HCT116 (cell line): ENCODE results near the gene REG1B. TPM values are rescaled to one million over a fixed set of nuclear protein-coding genes. Genes with fewer than 3 reads are reported as not detected.

Source experiments
- ATAC-seq: fragments of 200-7000 bp; cut with Tn5 transposase; 2 replicates; pipeline ENCODE4 v1.9.1; 2020; ENCODE audit warnings: mild to moderate bottlenecking, moderate library complexity
- BruUV-seq: library from RNA; stranded (reverse); fragments of 400-500 nt; replicated peaks from 2 replicates; lab custom pipeline; 2021; lab: Mats Ljungman, UMichigan
- CTCF ChIA-PET: fragments of 300-600 bp; sonication (Branson Sonifier 250); formaldehyde crosslinking; loops from one replicate; lab custom pipeline; 2021; ENCODE audit warnings: antibody characterized with exemption; lab: Charles Lee
- POLR2A ChIA-PET: fragments of 300-600, 350-600 bp; sonication (Branson Sonifier 250); formaldehyde crosslinking; loops from one replicate; lab custom pipeline; 2021; ENCODE audit warnings: antibody characterized with exemption; lab: Charles Lee
- RAD21 ChIA-PET, 2 experiments: fragments of 300-600 bp; sonication (Branson Sonifier 250); formaldehyde crosslinking; loops; one replicate each; lab custom pipeline; 2023; ENCODE audit warnings: low total read pairs in 2 of 2; ENCODE audit not compliant: uncharacterized antibody in 2 of 2, unreplicated experiment in 2 of 2, low non-redundant PET in 1 of 2; lab: Charles Lee
- DNase-seq: peaks from one replicate; pipeline ENCODE4 v3.0.0-alpha.2; 2010; ENCODE audit warnings: low read depth, low spot score
- H2AFZ ChIP-seq: fragments of 200-600 bp; shearing (Covaris generic), sonication (generic); 2 replicates; pipeline ENCODE4 v1.6.1; 2017; ENCODE audit warnings: low read depth, mixed run types, mixed read lengths, antibody characterized with exemption, low read length; ENCODE audit not compliant: poor library complexity, severe bottlenecking
- H3K27ac ChIP-seq: 2 replicates; pipeline ENCODE4 v1.5.1; 2012; ENCODE audit warnings: low read depth, low read length
- H3K27me3 ChIP-seq: fragments of 200-600 bp; sonication (generic); 2 replicates; pipeline ENCODE4 v1.6.1; 2016; ENCODE audit warnings: mixed run types, low read length, mixed read lengths; ENCODE audit not compliant: insufficient read depth
- H3K36me3 ChIP-seq, 2 experiments: fragments of 200-500 bp in 1 of 2; fragments of 200-600 bp in 1 of 2; sonication (Bioruptor generic) in 1 of 2; sonication (generic) in 1 of 2; 2 replicates each; pipeline versions ENCODE4 v1.5.1 to v1.6.1; 2014 to 2016; ENCODE audit warnings: low read length in 2 of 2, inconsistent platforms in 1 of 2, mixed read lengths in 1 of 2, mixed run types in 1 of 2; ENCODE audit not compliant: insufficient read depth in 2 of 2, control insufficient read depth in 1 of 2
- H3K4me1 ChIP-seq, 2 experiments: fragments of 200-600 bp in 1 of 2; sonication (generic) in 1 of 2; 2 replicates each; pipeline versions ENCODE4 v1.5.1 to v1.6.1; 2012 to 2017; ENCODE audit warnings: low read length in 2 of 2, inconsistent platforms in 1 of 2, mild to moderate bottlenecking in 1 of 2, mixed read lengths in 1 of 2, mixed run types in 1 of 2, moderate library complexity in 1 of 2; ENCODE audit not compliant: insufficient read depth in 2 of 2, control insufficient read depth in 1 of 2
- H3K4me2 ChIP-seq: fragments of 200-600 bp; sonication (generic); 2 replicates; pipeline ENCODE4 v1.6.1; 2017; ENCODE audit warnings: mixed run types, low read length, mixed read lengths
- H3K4me3 ChIP-seq, 2 experiments: fragments of 200-600 bp in 1 of 2; sonication (generic) in 1 of 2; replicated peaks in 1 of 2; 2 replicates each; pipeline ENCODE4 v1.5.1; 2011 to 2016; ENCODE audit warnings: low read length in 2 of 2, control low read depth in 1 of 2, low read depth in 1 of 2, mild to moderate bottlenecking in 1 of 2, mixed read lengths in 1 of 2, mixed run types in 1 of 2
- H3K79me2 ChIP-seq: fragments of 200-600 bp; sonication (generic); 2 replicates; pipeline ENCODE4 v1.6.1; 2017; ENCODE audit warnings: mild to moderate bottlenecking, mixed run types, low read length, moderate library complexity, mixed read lengths; ENCODE audit not compliant: insufficient read depth
- H3K9ac ChIP-seq: fragments of 200-600 bp; sonication (generic); 2 replicates; pipeline ENCODE4 v1.6.1; 2016; ENCODE audit warnings: low read length, mixed read lengths
- H3K9me2 ChIP-seq: fragments of 200-600 bp; sonication (generic), shearing (Covaris generic); 2 replicates; pipeline ENCODE4 v1.6.1; 2017; ENCODE audit warnings: mixed run types, mild to moderate bottlenecking, moderate library complexity; ENCODE audit not compliant: insufficient read depth
- H3K9me3 ChIP-seq, 2 experiments: fragments of 200-500 bp in 1 of 2; fragments of 200-600 bp in 1 of 2; sonication (Bioruptor generic) in 1 of 2; sonication (generic) in 1 of 2; 2 replicates each; pipeline ENCODE4 v1.6.1; 2014 to 2017; ENCODE audit warnings: low read length in 2 of 2, mixed read lengths in 2 of 2, inconsistent platforms in 1 of 2, low read depth in 1 of 2, mild to moderate bottlenecking in 1 of 2, mixed run types in 1 of 2, moderate library complexity in 1 of 2; ENCODE audit not compliant: control insufficient read depth in 1 of 2, insufficient read depth in 1 of 2
- H4K20me1 ChIP-seq: fragments of 200-600 bp; sonication (generic), shearing (Covaris generic); 2 replicates; pipeline ENCODE4 v1.6.1; 2017; ENCODE audit warnings: mixed run types, mild to moderate bottlenecking, moderate library complexity; ENCODE audit not compliant: insufficient read depth
- CBX3 ChIP-seq: IDR thresholded peaks from 2 replicates; pipeline ENCODE4 v1.6.1; 2012; ENCODE audit warnings: low read depth
- EGR1 ChIP-seq: IDR thresholded peaks from 2 replicates; pipeline ENCODE4 v1.6.1; 2012; ENCODE audit warnings: low read depth
- ELF1 ChIP-seq: IDR thresholded peaks from 2 replicates; pipeline ENCODE4 v1.6.1; 2012; ENCODE audit warnings: low read depth, borderline replicate concordance
- EZH2 ChIP-seq: fragments of 200-600 bp; sonication (generic); IDR thresholded peaks from 2 replicates; pipeline ENCODE4 v1.6.1; 2017; ENCODE audit warnings: antibody characterized with exemption, mixed run types
- EZH2phosphoT487 ChIP-seq: fragments of 200-600 bp; IDR thresholded peaks from 2 replicates; pipeline ENCODE4 v1.6.1; 2018; ENCODE audit warnings: antibody characterized with exemption, borderline replicate concordance
- JUND ChIP-seq: IDR thresholded peaks from 2 replicates; pipeline ENCODE4 v1.6.1; 2012
- MAX ChIP-seq: IDR thresholded peaks from 2 replicates; pipeline ENCODE4 v1.6.1; 2012
- POLR2A ChIP-seq: IDR thresholded peaks from 2 replicates; pipeline ENCODE4 v1.7.0; 2011; ENCODE audit warnings: borderline replicate concordance; ENCODE audit not compliant: insufficient read depth, insufficient read length; ENCODE audit errors: extremely low read depth
- POLR2AphosphoS5 ChIP-seq: IDR thresholded peaks from 2 replicates; pipeline ENCODE4 v1.6.1; 2011; ENCODE audit warnings: mild to moderate bottlenecking, low read depth, low read length, moderate library complexity
- RAD21 ChIP-seq: IDR thresholded peaks from 2 replicates; pipeline ENCODE4 v1.6.1; 2012; ENCODE audit warnings: low read depth, mild to moderate bottlenecking
- REST ChIP-seq: IDR thresholded peaks from 2 replicates; pipeline ENCODE4 v1.6.1; 2012; ENCODE audit warnings: low read depth
- SP1 ChIP-seq: IDR thresholded peaks from 2 replicates; pipeline ENCODE4 v1.6.1; 2012; ENCODE audit warnings: low read depth
- TCF7L2 ChIP-seq: IDR thresholded peaks from 2 replicates; pipeline ENCODE4 v1.7.0; 2011; ENCODE audit warnings: borderline replicate concordance, inconsistent platforms; ENCODE audit not compliant: insufficient read depth, insufficient read length; ENCODE audit errors: extremely low read depth
- YY1 ChIP-seq: IDR thresholded peaks from 2 replicates; pipeline ENCODE4 v1.6.1; 2011; ENCODE audit warnings: low read length, low read depth, moderate library complexity, mild to moderate bottlenecking; ENCODE audit not compliant: insufficient replicate concordance; ENCODE audit errors: extremely low read depth
- intact Hi-C: fragments of 100-400 bp; cut with micrococcal nuclease; formaldehyde crosslinking; loops from 2 replicates; pipeline ENCODE4 v1.10.0; 2022
- total RNA-seq: library from RNA; stranded (reverse); gene quantifications from one replicate; pipeline ENCODE4 v1.2.1, GENCODE V29; 2021; ENCODE audit not compliant: unreplicated experiment

Gene REG1B
- total RNA-seq, 1 experiment from 2014 or later: 4.2 TPM

- H3K9me2 ChIP-seq: no peaks in the 10 kb centered on the region
- no peak overlapping the region for H3K27ac ChIP-seq
- CTCF ChIA-PET: no interaction called here
- H2AFZ ChIP-seq: no peak overlapping the region
- no peak for DNase-seq
- RAD21 ChIA-PET: no interaction called here
- H3K36me3 ChIP-seq: no peaks in the 10 kb centered on the region
- H3K79me2 ChIP-seq: no peaks in the 10 kb centered on the region
- H3K4me1 ChIP-seq: no peaks in the 10 kb centered on the region
- no peak for TF ChIP-seq TCF7L2
- no peak for ATAC-seq
- no peak overlapping the region for H3K4me3 ChIP-seq
- no TSS peak for BruUV-seq
- no peaks in the 10 kb centered on the region for H4K20me1 ChIP-seq
- H3K9me3 ChIP-seq: peaks cover 3 to 5% of the 10 kb centered on the region in 2 experiments; a peak in 2 of 4 replicates
- no peak overlapping the region for H3K9ac ChIP-seq
- no peak overlapping the region for H3K4me2 ChIP-seq
- no peaks in the 10 kb centered on the region for H3K27me3 ChIP-seq
- POLR2A ChIA-PET: no interaction called here
- intact Hi-C loops: no loop called here
Measured at GRCh38 chr2:79101024-79101423, 13.2 kb upstream of the REG1B start.

DNA sequence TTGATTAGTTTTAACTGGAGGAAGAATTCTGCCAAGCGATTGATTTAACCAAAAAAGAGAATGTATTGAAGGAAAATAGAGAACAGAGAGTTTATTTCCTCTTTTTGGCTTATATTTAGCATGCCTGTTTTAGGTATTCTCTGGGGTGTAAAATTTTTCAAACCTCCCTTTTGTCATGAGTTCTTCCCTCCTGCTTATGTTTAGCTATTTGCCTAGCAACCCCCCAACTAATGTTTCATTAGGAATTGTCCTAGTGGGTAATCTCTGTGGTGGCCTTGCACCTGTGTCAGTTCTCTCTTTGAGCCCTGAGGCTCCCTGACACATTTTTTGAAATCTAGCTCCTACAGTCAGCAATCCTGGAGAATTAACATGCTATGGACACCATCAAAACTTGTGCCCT, 12.5 kb upstream of the REG1B start:
- ATAC-seq (no peak), DNase-seq (no peak)
- Histone ChIP-seq H2AFZ (no peak overlapping the region), H3K4me2 (no peak overlapping the region), H3K9ac (no peak overlapping the region), H3K4me3 (no peak overlapping the region), H4K20me1 (no peaks in the 10 kb centered on the region), H3K9me2 (no peaks in the 10 kb centered on the region), H3K36me3 (no peaks in the 10 kb centered on the region), H3K79me2 (no peaks in the 10 kb centered on the region), H3K9me3 (peaks cover 3 to 5% of the 10 kb centered on the region in 2 experiments; a peak in 2 of 4 replicates), H3K27ac (no peak overlapping the region), H3K27me3 (no peaks in the 10 kb centered on the region), H3K4me1 (no peaks in the 10 kb centered on the region)
- TF ChIP-seq SP1: no peak
- no peak for TF ChIP-seq RAD21
- TF ChIP-seq ELF1: no peak
- TF ChIP-seq EZH2phosphoT487: no peak
- TF ChIP-seq YY1: no peak
- no peak for TF ChIP-seq JUND
- TF ChIP-seq POLR2A: no peak
- no peak for TF ChIP-seq MAX
- TF ChIP-seq EZH2: no peak
- TF ChIP-seq EGR1: no peak
- no peak for TF ChIP-seq REST
- no peak for TF ChIP-seq CBX3
- no peak for TF ChIP-seq POLR2AphosphoS5
- intact Hi-C loops: no loop called here
- POLR2A ChIA-PET: no interaction called here
- RAD21 ChIA-PET: no interaction called here
- BruUV-seq: no TSS peak
- CTCF ChIA-PET: no interaction called here
